ENCODE data around the gene ZSCAN32. TPM values are rescaled to one million over a fixed set of nuclear protein-coding genes. Genes with fewer than 3 reads are reported as not detected.

The ZSCAN32 gene
- 10 to 100 TPM in 8 of 12 donors, 1 to 10 TPM in 3, not detected in 1; 7.3 to 18.6 (median 12.5) TPM for polyA plus RNA-seq (ENCODE audit: insufficient read length in 12 of 12)
- long read RNA-seq, donor 1, transcript ZSCAN32-206 (1 exons, 1,977 nt) = major isoform, 6 of 7 reads
- long read RNA-seq, donor 1, partial matches to known transcripts = 0 of 7 reads
- long read RNA-seq, donor 1, other reads (novel, unspliced or antisense) = 0 of 7 reads
- long read RNA-seq, donor 2, partial matches to known transcripts = 0 of 2 reads
- long read RNA-seq, donor 2, other reads (novel, unspliced or antisense) = 0 of 2 reads
- long read RNA-seq, donor 3, partial matches to known transcripts = 0 of 3 reads
- long read RNA-seq, donor 3, other reads (novel, unspliced or antisense) = 0 of 3 reads
- long read RNA-seq, donor 4, partial matches to known transcripts = 0 of 3 reads
- long read RNA-seq, donor 4, other reads (novel, unspliced or antisense) = 0 of 3 reads
- long read RNA-seq, donor 5, transcript ZSCAN32-206 (1 exons, 1,977 nt) = major isoform, 5 of 6 reads
- long read RNA-seq, donor 5, partial matches to known transcripts = 0 of 6 reads
- long read RNA-seq, donor 5, other reads (novel, unspliced or antisense) = 0 of 6 reads
- long read RNA-seq, donor 6, partial matches to known transcripts = 0 of 1 reads
- long read RNA-seq, donor 6, other reads (novel, unspliced or antisense) = 0 of 1 reads
- long read RNA-seq, donor 7, partial matches to known transcripts = 0 of 1 reads
- long read RNA-seq, donor 7, other reads (novel, unspliced or antisense) = 0 of 1 reads
- long read RNA-seq, donor 8, partial matches to known transcripts = 0 of 5 reads
- long read RNA-seq, donor 8, other reads (novel, unspliced or antisense) = 0 of 5 reads
- long read RNA-seq, donor 9, partial matches to known transcripts = 0 of 2 reads
- long read RNA-seq, donor 9, other reads (novel, unspliced or antisense) = 0 of 2 reads
- long read RNA-seq, donor 10, transcript ZSCAN32-206 (1 exons, 1,977 nt) = major isoform, 5 of 6 reads
- long read RNA-seq, donor 10, partial matches to known transcripts = 0 of 6 reads
- long read RNA-seq, donor 10, other reads (novel, unspliced or antisense) = 0 of 6 reads
- long read RNA-seq, donor 11, partial matches to known transcripts = 0 of 4 reads
- long read RNA-seq, donor 11, other reads (novel, unspliced or antisense) = 0 of 4 reads

- peak; percentile 99 for DNase-seq
These were observed at the start of gene ZSCAN32, which contains the start of gene ZNF174 for GRCh38 chr16:3400779-3401688. ZSCAN32 (minus strand) TSS chr16:3401004; CDS start chr16:3397557, 3,447 bp downstream. ZNF174 (plus strand) TSS chr16:3401215; CDS start chr16:3402005, 790 bp downstream.

- no peak for DNase-seq
These were observed 43.2 kb upstream of the ZSCAN32 start for GRCh38 chr16:3444032-3444388.

GRCh38 chr16:3443108-3444031 is 42.6 kb upstream of the ZSCAN32 start, which contains the start of the genes NAA60 and ZNF597:
NAA60 (plus strand) TSS chr16:3443680; CDS start chr16:3476228, 32,548 bp downstream.
ZNF597 (minus strand) TSS chr16:3443504; CDS start chr16:3443153, 351 bp downstream.
- DNase-seq = peak; percentile 89

GRCh38 chr16:3439637-3440036 is 38.8 kb upstream of the ZSCAN32 start:
- no peak for DNase-seq

DNA sequence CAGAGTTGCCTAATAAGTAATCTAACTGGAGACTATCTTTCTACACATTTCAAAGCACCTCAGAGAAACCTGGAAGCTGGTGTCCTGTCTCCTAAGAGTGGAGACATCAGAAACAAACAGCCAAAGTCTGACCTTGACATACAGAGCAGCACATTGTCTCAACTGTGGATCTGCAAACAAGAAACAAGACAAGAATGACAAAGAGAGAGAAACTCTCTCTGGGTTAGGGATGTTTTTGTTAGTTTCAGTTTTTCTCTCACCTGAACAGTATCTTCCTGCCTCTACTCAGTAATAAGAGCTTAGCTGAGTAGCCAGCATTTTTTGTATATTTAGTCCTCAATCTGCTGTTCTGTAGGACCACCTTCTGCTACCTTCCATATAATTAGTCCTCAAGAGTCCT is 33.6 kb upstream of the ZSCAN32 start:
- no peak for DNase-seq

DNA sequence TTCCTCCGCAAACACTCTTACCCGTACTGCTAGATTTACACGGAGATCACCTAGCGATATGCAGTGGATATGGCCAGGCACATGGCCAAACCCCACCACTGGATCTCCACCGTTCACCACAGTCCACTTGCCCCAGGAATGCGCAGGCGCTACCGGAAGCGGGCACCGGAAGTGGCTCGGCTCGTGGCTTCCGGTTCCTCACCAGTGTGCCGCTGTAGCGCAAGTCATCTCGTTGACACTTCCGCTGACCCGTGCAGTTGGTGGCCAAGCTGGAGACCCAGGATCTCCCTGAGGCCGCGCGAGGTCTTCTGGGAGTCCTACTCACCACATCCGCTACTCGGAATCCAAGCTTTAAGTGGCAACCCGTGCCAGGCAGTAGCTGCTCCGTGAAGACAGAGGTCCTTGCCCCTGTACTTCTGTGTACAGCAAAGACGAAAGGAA is 31.0 kb upstream of the ZSCAN32 start:
- DNase-seq = no peak

GRCh38 chr16:3413730-3414379 is 13.1 kb upstream of the ZSCAN32 start:
- DNase-seq = no peak

- DNase-seq = no peak
These were observed 7.9 kb upstream of the ZSCAN32 start for GRCh38 chr16:3408561-3409197.

- DNase-seq = peak; percentile 5
These were observed 1.1 kb upstream of the ZSCAN32 start for GRCh38 chr16:3401719-3402397.

DNA sequence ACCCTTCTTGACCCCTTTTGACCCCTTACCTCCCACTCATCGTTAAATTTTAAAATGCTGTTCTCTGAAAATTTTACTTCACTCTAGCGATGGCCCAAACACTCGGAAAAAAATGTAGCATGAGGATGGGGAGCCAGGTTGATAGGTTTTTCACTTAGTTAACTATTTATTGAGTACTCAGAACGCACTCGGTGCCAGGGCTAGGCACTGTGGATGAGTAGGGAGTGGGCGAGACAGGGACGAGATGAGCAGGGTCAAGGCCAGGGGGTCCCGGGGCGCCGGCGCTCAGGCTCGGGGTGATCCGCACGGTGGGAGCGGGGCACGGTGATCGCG is 392 bp downstream of the ZSCAN32 start:
- no peak for DNase-seq

GRCh38 chr16:3389663-3390338 is 11.0 kb downstream of the ZSCAN32 start:
- no peak for DNase-seq

GRCh38 chr16:3388325-3388724 is 12.5 kb downstream of the ZSCAN32 start:
- no peak for DNase-seq

DNA sequence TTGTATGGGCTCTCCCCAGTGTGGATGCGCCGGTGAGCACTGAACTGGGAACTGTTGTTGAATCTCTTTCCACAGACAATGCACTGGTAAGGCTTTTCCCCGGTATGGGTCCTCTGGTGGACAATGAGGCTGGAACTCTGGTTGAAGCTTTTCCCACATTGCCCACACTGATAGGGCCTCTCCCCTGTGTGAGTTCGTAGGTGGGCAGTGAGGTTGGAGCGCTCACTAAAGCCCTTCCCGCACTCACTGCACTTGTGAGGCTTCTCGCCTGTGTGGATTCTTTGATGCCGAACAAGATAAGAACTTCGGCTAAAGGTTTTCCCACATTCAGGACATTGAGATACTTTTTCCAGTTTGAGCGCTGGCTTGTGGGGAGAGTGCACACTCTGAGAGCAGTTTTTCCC is 17.8 kb downstream of the ZSCAN32 start:
- DNase-seq = no peak

DNA sequence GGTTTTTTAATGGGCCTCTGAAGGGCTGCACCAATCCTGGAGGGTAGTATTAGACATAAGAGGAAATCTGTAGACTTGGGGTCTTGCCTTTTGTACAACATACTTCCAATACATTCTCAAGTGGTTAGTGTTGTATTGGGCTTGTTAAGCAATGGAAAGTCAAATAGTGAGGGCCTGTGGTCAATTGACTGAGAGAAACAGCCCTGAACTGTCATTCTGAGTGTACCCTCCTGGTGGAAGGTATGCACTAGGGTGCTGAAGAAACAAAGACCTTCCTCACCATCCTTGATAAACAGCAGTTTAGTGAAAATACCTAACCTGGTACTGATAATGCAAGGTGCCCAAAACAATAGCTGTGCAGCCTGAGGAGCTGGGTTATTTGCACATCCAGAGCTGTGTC is 22.9 kb downstream of the ZSCAN32 start:
- DNase-seq = no peak

DNA sequence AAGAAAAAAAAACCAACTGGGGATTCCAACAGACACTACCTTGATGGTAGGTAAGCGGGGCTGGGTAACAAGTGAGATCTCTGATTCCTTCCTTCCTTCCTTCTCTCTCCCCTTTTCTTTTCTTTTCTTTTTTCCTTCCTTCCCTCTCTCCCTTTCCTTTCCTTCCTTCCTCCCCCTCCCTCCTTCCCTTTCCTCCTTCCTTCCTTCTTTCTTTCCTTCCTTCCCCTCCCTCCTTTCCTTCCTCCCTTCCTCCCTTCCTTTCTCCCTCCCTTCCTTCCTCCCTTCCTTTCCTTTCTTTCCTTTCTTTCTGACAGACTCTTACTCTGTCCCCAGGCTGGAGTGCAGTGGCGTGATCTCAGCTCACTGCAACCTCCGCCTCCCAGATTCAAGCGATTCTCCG is 25.1 kb downstream of the ZSCAN32 start:
- no peak for DNase-seq

DNA sequence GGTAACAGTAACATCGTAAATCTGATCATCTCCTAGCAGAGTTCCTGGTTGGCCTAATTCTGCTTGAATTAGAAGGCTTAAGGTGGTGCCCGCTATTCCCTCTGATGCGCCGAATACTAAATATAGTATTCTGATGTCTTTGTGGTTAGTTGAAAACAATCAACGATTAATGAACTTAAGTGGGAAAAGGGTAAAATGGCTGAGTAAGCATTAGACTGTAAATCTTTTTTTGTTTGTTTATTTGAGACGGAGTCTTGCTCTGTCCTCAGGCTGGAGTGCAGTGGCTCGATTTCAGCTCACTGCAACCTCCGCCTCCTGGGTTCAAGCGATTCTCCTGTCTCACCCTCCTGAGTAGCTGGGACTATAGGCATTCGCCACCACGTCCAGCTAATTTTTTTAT is 31.7 kb downstream of the ZSCAN32 start:
- DNase-seq = no peak

DNA sequence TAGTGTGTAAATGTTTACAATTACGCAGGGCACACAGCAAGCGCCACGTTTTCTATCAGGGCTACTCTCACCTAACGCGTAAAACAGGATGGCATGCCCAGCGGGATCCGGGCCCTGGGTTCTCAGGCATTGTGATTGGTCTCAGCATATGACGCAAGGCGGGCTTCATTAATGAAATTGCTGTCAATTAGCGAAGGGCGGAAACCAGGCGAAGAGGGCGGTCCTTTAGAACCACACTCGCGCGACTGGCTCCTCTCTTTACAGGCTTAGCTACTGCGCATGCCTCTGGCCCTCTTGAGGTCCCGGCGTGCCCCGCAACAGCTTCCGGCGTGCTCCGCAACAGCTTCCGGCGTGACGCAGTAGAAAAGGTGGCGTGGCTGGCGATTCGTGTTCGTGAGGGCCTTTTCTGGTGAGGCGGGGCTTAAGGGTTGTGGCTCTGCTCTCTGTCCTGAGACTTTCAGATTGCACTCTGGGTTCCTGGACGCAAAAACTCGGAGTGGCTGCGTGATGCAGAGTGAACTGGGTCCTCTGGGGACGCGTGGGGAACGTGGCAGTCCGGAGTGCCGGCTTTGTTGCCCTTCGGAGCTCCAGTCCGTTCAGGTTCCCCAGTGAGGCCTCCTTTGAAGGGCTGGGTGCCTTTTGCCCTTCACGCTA is 35.9 kb downstream of the ZSCAN32 start:
- peak; percentile 83 for DNase-seq
